Neural cell (in vitro differentiated cells): ENCODE measurements around the gene CNNM3.

ENCODE experiments used
- CTCF ChIP-seq: fragments of 450-650 bp; IDR thresholded peaks from 2 replicates; pipeline ENCODE4 v1.5.1; 2014; ENCODE audit warnings: antibody characterized with exemption, mild to moderate bottlenecking, moderate library complexity; ENCODE audit not compliant: poor library complexity, severe bottlenecking
- EZH2 ChIP-seq: fragments of 200-600, 300-800 bp; shearing (Covaris generic), sonication (generic); IDR thresholded peaks from 2 replicates; pipeline ENCODE4 v1.6.1; 2014; ENCODE audit warnings: antibody characterized with exemption, low read length, borderline replicate concordance, mild to moderate bottlenecking; ENCODE audit not compliant: insufficient read depth, poor library complexity, severe bottlenecking
- MXI1 ChIP-seq: fragments of 450-650 bp; conservative IDR thresholded peaks from 2 replicates; pipeline ENCODE4 v1.6.1; 2014; ENCODE audit warnings: antibody characterized with exemption, mild to moderate bottlenecking; ENCODE audit not compliant: poor library complexity, severe bottlenecking
- POLR2AphosphoS5 ChIP-seq: IDR thresholded peaks from 2 replicates; pipeline ENCODE4 v1.6.1; 2012
- TAF1 ChIP-seq: IDR thresholded peaks from 2 replicates; pipeline ENCODE4 v1.6.1; 2012; ENCODE audit warnings: low read depth

GRCh38 chr2:96831679-96832078 is 15.6 kb downstream of the CNNM3 start:
- no peak for TF ChIP-seq MXI1
- TF ChIP-seq CTCF = no peak
- no peak for TF ChIP-seq EZH2
- TF ChIP-seq TAF1 = no peak
- no peak for TF ChIP-seq POLR2AphosphoS5
